HG03520 (cell line): ENCODE measurements around the gene FAM72A.
"Not testable (repeated sequence)": the region's sequence is repeated elsewhere in the genome, so short reads cannot be mapped to it uniquely, and the experiment has no call there.

Experiments
- ATAC-seq: cut with Tn5 transposase; IDR thresholded peaks from one replicate; pipeline ENCODE4 v1.9.1; 2021; ENCODE audit warnings: mild to moderate bottlenecking, moderate library complexity; ENCODE audit not compliant: unreplicated experiment

FAM72A gene

GRCh38 chr1:206173110-206173719 lies 29.4 kb downstream of the FAM72A start:
- not testable (repeated sequence) for ATAC-seq

GRCh38 chr1:206169794-206170193 lies 32.8 kb downstream of the FAM72A start:
- ATAC-seq: not testable (repeated sequence)

- not testable (repeated sequence) for ATAC-seq
These were observed 35.1 kb downstream of the FAM72A start for GRCh38 chr1:206167350-206168029.

- no peak for ATAC-seq
These were observed 56.8 kb downstream of the FAM72A start for GRCh38 chr1:206145771-206146290.

DNA sequence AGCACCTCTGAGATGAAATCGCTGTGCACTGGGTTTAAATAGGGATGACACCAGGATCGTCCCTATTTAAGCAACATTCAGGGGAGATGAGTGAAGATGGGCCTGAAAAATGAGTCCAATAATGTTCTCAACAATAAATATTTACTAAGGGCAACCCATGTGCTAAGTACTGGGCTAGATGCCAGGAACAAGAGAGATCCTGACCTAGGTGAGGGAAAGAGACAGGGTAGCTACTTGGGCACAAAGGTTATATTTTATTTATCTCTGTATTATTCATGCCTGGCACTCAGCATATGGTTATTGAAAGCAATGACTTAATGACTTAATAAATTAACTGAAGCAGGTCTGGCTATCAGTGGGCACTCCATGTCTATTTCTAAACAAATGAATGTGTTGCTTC lies 58.0 kb downstream of the FAM72A start:
- no peak for ATAC-seq

GRCh38 chr1:206143537-206144172 lies 59.0 kb downstream of the FAM72A start:
- ATAC-seq: no peak

- ATAC-seq: no peak
These were observed 59.9 kb downstream of the FAM72A start for GRCh38 chr1:206142770-206143169.

GRCh38 chr1:206142011-206142410 lies 60.6 kb downstream of the FAM72A start:
- ATAC-seq: no peak

DNA sequence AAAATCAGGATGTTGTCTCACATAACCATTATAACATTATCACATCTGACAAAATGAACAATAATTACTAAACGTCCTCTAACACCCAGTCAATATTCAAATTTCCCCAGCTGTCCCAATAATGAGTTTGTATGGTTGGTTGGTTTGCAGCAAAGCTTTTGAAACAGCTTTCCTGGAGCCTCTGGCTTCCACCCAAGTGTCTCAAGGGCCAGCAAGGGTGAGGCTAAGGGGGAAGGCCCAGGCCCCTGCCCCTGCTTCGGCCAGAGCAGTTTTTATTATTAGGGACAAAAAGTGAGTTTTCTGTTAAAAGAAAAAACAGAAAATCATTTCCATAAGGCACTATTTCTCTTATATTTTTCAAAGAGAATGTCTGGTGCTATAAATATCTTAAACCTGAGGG lies 66.4 kb downstream of the FAM72A start:
- ATAC-seq: no peak
